GM23338 (cell line): Measurements from ENCODE around the gene SIRPA. TPM values are rescaled to one million over a fixed set of nuclear protein-coding genes. Genes with fewer than 3 reads are reported as not detected.

Experiments used
- ATAC-seq: fragments of 200-7000 bp; cut with Tn5 transposase; 3 replicates; pipeline ENCODE4 v1.9.1; 2020
- DNase-seq: peaks from one replicate; pipeline ENCODE4 v3.0.0-alpha.2; 2015; ENCODE audit warnings: low spot score
- H2AFZ ChIP-seq: fragments of 200-600 bp; sonication (generic); 2 replicates; pipeline ENCODE4 v1.8.0; 2016; ENCODE audit warnings: antibody characterized with exemption, mild to moderate bottlenecking, moderate library complexity
- H3F3A ChIP-seq: fragments of 200-600 bp; sonication (generic); replicated peaks from 2 replicates; pipeline ENCODE4 v1.8.0; 2017; ENCODE audit warnings: antibody characterized with exemption, mixed run types, low read depth
- H3K27ac ChIP-seq: fragments of 200-600 bp; sonication (generic); 2 replicates; pipeline ENCODE4 v1.6.1; 2016; ENCODE audit warnings: low read depth
- H3K27me3 ChIP-seq: fragments of 200-600 bp; sonication (generic); 2 replicates; pipeline ENCODE4 v1.8.0; 2016; ENCODE audit warnings: mild to moderate bottlenecking, mixed run types, moderate library complexity; ENCODE audit not compliant: insufficient read depth
- H3K36me3 ChIP-seq: fragments of 200-600 bp; sonication (generic); 2 replicates; pipeline ENCODE4 v1.8.0; 2016; ENCODE audit warnings: mild to moderate bottlenecking; ENCODE audit not compliant: insufficient read depth
- H3K4me1 ChIP-seq: fragments of 200-600 bp; sonication (generic); 2 replicates; pipeline ENCODE4 v1.8.0; 2016; ENCODE audit warnings: mild to moderate bottlenecking, moderate library complexity; ENCODE audit not compliant: insufficient read depth
- H3K4me2 ChIP-seq: fragments of 200-600 bp; sonication (generic); 2 replicates; pipeline ENCODE4 v1.7.1; 2017; ENCODE audit warnings: mixed run types
- H3K4me3 ChIP-seq: fragments of 200-600 bp; sonication (generic); 2 replicates; pipeline ENCODE4 v1.6.1; 2016; ENCODE audit warnings: mixed run types
- H3K79me2 ChIP-seq: fragments of 200-600 bp; sonication (generic); replicated peaks from 2 replicates; pipeline ENCODE4 v1.8.0; 2017; ENCODE audit warnings: mild to moderate bottlenecking; ENCODE audit not compliant: insufficient read depth
- H3K9me2 ChIP-seq: fragments of 200-600 bp; sonication (generic); 2 replicates; pipeline ENCODE4 v1.8.0; 2017; ENCODE audit not compliant: insufficient read depth
- H4K20me1 ChIP-seq: fragments of 200-600 bp; sonication (generic); replicated peaks from 2 replicates; pipeline ENCODE4 v1.8.0; 2017; ENCODE audit warnings: mild to moderate bottlenecking; ENCODE audit not compliant: insufficient read depth
- H3K27ac Mint-ChIP-seq: 2 replicates; pipeline ENCODE4 v1.8.0; 2020; ENCODE audit warnings: inconsistent platforms, mild to moderate bottlenecking, moderate library complexity, mixed read lengths
- H3K27me3 Mint-ChIP-seq: 3 replicates; pipeline ENCODE4 v1.8.0; 2022; ENCODE audit warnings: low read depth, mild to moderate bottlenecking, moderate library complexity, mixed read lengths, inconsistent platforms; ENCODE audit not compliant: insufficient read depth, poor library complexity
- H3K36me3 Mint-ChIP-seq: 3 replicates; pipeline ENCODE4 v1.8.0; 2021; ENCODE audit warnings: low read depth, mild to moderate bottlenecking, inconsistent platforms, moderate library complexity, mixed read lengths
- H3K4me1 Mint-ChIP-seq: 3 replicates; pipeline ENCODE4 v1.8.0; 2020; ENCODE audit warnings: mild to moderate bottlenecking, inconsistent platforms, mixed read lengths
- H3K4me3 Mint-ChIP-seq: 3 replicates; pipeline ENCODE4 v1.8.0; 2021; ENCODE audit warnings: moderate library complexity, mild to moderate bottlenecking, inconsistent platforms, mixed read lengths
- H3K9me3 Mint-ChIP-seq: 3 replicates; pipeline ENCODE4 v1.8.0; 2020; ENCODE audit warnings: moderate library complexity, mild to moderate bottlenecking, inconsistent platforms, mixed read lengths
- CREB1 ChIP-seq: fragments of 250-450 bp; sonication (Bioruptor Pico); IDR thresholded peaks from 2 replicates; pipeline ENCODE4 v1.5.0; 2020; ENCODE audit warnings: low read depth, mild to moderate bottlenecking, moderate library complexity
- EZH2 ChIP-seq: fragments of 200-600 bp; sonication (generic); IDR thresholded peaks from one replicate; pipeline ENCODE4 v1.8.0; 2017; ENCODE audit warnings: antibody characterized with exemption, mild to moderate bottlenecking, low read depth; ENCODE audit not compliant: unreplicated experiment
- EZH2phosphoT487 ChIP-seq: fragments of 200-600 bp; sonication (generic); IDR thresholded peaks from one replicate; pipeline ENCODE4 v1.8.1; 2018; ENCODE audit warnings: antibody characterized with exemption; ENCODE audit not compliant: unreplicated experiment
- JUNB ChIP-seq: IDR thresholded peaks from one replicate; pipeline ENCODE4 v1.6.1; 2016; ENCODE audit warnings: antibody characterized with exemption; ENCODE audit not compliant: unreplicated experiment
- NANOG ChIP-seq: IDR thresholded peaks from 2 replicates; pipeline ENCODE4 v1.6.1; 2016; ENCODE audit warnings: antibody characterized with exemption, borderline replicate concordance
- POLR2AphosphoS5 ChIP-seq: IDR thresholded peaks from 2 replicates; pipeline ENCODE4 v1.6.1; 2016; ENCODE audit warnings: antibody characterized with exemption, low read depth
- STAT1 ChIP-seq: IDR thresholded peaks from one replicate; pipeline ENCODE4 v1.6.1; 2016; ENCODE audit warnings: antibody characterized with exemption; ENCODE audit not compliant: unreplicated experiment
- ZNF114 ChIP-seq: fragments of 250-450 bp; sonication (Bioruptor Pico); IDR thresholded peaks from 2 replicates; pipeline ENCODE4 v1.5.0; 2020; ENCODE audit warnings: mild to moderate bottlenecking, moderate library complexity
- ZNF331 ChIP-seq: fragments of 250-450 bp; sonication (Bioruptor Pico); IDR thresholded peaks from 2 replicates; pipeline ENCODE4 v1.5.0; 2020; ENCODE audit warnings: low read depth, mild to moderate bottlenecking, moderate library complexity
- polyA plus RNA-seq: library from polyadenylated mRNA; unstranded; fragments of >200 nt; fragmentation: Nextera tagmentation; extraction: Ambion mirVana; gene quantifications from 2 replicates; pipeline ENCODE4 v1.2.1, GENCODE V29; 2016
- total RNA-seq: library from RNA; depleted of rRNA; stranded (reverse); fragments of >200 nt; shearing (Covaris generic); gene quantifications from 2 replicates; pipeline ENCODE4 v1.2.3, GENCODE V29; 2014
- TF ChIP-seq, protein P1 (sequence below): IDR thresholded peaks from one replicate; pipeline ENCODE4 v1.6.1; 2018; ENCODE audit warnings: antibody characterized with exemption; ENCODE audit not compliant: unreplicated experiment
- TF ChIP-seq, protein P2 (sequence below), 2 experiments: fragments of 200-600 bp in 1 of 2; sonication (generic) in 1 of 2; conservative IDR thresholded peaks; 2 replicates each; pipeline versions ENCODE4 v1.5.1 to v1.6.1; 2016 to 2017; ENCODE audit warnings: antibody characterized with exemption in 2 of 2, low read depth in 2 of 2, mild to moderate bottlenecking in 2 of 2, moderate library complexity in 1 of 2
- TF ChIP-seq, protein P3 (sequence below): IDR thresholded peaks from 2 replicates; pipeline ENCODE4 v1.6.1; 2016; ENCODE audit warnings: antibody characterized with exemption
- TF ChIP-seq, protein P4 (sequence below): fragments of 250-450 bp; sonication (Bioruptor Pico); IDR thresholded peaks from 2 replicates; pipeline ENCODE4 v1.5.0; 2020; ENCODE audit warnings: mild to moderate bottlenecking, moderate library complexity

Gene SIRPA
- total and polyA plus RNA-seq, 2 experiments from 2014 or later: 1.2 to 2.9 TPM

DNA sequence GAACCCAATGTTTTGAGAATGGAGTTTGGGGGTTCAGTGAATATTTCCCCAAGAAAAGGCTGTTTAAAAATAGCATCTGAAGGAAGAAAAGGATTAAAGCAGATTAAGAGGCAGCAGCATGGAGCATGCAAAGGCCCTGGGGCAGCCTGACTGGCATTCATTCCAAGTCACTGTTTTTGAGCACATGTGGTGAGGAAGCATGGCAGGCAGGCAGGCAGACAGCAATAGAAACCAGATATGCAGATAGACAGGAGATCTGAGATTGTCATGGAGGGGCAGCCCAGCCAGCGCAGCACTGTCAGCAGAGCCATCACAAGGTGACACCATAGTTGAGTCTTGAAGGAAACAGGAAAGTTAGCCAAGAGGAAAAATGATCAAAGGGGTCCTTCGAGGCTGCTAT, 37.8 kb downstream of the SIRPA start:
- no peaks in the 10 kb centered on the region for H3K9me2 ChIP-seq
- no peaks in the 10 kb centered on the region for H3F3A ChIP-seq
- H4K20me1 ChIP-seq: no peaks in the 10 kb centered on the region
- no peak overlapping the region for H3K27ac ChIP-seq
- Mint-ChIP-seq H3K4me3 (no peak overlapping the region), H3K4me1 (peaks cover 15% of the 10 kb centered on the region), H3K9me3 (no peaks in the 10 kb centered on the region), H3K27me3 (peaks cover 8% of the 10 kb centered on the region), H3K27ac (no peak overlapping the region), H3K36me3 (peaks cover under 1% of the 10 kb centered on the region; the same call in 1 of the 3 replicates)
- no peak overlapping the region for H2AFZ ChIP-seq
- TF ChIP-seq, protein P1, sequence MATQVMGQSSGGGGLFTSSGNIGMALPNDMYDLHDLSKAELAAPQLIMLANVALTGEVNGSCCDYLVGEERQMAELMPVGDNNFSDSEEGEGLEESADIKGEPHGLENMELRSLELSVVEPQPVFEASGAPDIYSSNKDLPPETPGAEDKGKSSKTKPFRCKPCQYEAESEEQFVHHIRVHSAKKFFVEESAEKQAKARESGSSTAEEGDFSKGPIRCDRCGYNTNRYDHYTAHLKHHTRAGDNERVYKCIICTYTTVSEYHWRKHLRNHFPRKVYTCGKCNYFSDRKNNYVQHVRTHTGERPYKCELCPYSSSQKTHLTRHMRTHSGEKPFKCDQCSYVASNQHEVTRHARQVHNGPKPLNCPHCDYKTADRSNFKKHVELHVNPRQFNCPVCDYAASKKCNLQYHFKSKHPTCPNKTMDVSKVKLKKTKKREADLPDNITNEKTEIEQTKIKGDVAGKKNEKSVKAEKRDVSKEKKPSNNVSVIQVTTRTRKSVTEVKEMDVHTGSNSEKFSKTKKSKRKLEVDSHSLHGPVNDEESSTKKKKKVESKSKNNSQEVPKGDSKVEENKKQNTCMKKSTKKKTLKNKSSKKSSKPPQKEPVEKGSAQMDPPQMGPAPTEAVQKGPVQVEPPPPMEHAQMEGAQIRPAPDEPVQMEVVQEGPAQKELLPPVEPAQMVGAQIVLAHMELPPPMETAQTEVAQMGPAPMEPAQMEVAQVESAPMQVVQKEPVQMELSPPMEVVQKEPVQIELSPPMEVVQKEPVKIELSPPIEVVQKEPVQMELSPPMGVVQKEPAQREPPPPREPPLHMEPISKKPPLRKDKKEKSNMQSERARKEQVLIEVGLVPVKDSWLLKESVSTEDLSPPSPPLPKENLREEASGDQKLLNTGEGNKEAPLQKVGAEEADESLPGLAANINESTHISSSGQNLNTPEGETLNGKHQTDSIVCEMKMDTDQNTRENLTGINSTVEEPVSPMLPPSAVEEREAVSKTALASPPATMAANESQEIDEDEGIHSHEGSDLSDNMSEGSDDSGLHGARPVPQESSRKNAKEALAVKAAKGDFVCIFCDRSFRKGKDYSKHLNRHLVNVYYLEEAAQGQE: no peak
- no peak for TF ChIP-seq ZNF114 (CRISPR knock-in tag)
- no peak for TF ChIP-seq EZH2phosphoT487
- no peak for TF ChIP-seq NANOG
- TF ChIP-seq JUNB: no peak
- TF ChIP-seq, protein P2, sequence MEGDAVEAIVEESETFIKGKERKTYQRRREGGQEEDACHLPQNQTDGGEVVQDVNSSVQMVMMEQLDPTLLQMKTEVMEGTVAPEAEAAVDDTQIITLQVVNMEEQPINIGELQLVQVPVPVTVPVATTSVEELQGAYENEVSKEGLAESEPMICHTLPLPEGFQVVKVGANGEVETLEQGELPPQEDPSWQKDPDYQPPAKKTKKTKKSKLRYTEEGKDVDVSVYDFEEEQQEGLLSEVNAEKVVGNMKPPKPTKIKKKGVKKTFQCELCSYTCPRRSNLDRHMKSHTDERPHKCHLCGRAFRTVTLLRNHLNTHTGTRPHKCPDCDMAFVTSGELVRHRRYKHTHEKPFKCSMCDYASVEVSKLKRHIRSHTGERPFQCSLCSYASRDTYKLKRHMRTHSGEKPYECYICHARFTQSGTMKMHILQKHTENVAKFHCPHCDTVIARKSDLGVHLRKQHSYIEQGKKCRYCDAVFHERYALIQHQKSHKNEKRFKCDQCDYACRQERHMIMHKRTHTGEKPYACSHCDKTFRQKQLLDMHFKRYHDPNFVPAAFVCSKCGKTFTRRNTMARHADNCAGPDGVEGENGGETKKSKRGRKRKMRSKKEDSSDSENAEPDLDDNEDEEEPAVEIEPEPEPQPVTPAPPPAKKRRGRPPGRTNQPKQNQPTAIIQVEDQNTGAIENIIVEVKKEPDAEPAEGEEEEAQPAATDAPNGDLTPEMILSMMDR (conservative IDR thresholded peaks at IDR 0.05; ENCODE audit: low read depth in 2 of 2): no peak
- TF ChIP-seq, protein P3, sequence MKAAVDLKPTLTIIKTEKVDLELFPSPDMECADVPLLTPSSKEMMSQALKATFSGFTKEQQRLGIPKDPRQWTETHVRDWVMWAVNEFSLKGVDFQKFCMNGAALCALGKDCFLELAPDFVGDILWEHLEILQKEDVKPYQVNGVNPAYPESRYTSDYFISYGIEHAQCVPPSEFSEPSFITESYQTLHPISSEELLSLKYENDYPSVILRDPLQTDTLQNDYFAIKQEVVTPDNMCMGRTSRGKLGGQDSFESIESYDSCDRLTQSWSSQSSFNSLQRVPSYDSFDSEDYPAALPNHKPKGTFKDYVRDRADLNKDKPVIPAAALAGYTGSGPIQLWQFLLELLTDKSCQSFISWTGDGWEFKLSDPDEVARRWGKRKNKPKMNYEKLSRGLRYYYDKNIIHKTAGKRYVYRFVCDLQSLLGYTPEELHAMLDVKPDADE: no peak
- no peak for TF ChIP-seq EZH2
- TF ChIP-seq ZNF331: no peak
- no peak for TF ChIP-seq STAT1
- no peak for TF ChIP-seq CREB1
- TF ChIP-seq POLR2AphosphoS5: no peak
- TF ChIP-seq, protein P4, sequence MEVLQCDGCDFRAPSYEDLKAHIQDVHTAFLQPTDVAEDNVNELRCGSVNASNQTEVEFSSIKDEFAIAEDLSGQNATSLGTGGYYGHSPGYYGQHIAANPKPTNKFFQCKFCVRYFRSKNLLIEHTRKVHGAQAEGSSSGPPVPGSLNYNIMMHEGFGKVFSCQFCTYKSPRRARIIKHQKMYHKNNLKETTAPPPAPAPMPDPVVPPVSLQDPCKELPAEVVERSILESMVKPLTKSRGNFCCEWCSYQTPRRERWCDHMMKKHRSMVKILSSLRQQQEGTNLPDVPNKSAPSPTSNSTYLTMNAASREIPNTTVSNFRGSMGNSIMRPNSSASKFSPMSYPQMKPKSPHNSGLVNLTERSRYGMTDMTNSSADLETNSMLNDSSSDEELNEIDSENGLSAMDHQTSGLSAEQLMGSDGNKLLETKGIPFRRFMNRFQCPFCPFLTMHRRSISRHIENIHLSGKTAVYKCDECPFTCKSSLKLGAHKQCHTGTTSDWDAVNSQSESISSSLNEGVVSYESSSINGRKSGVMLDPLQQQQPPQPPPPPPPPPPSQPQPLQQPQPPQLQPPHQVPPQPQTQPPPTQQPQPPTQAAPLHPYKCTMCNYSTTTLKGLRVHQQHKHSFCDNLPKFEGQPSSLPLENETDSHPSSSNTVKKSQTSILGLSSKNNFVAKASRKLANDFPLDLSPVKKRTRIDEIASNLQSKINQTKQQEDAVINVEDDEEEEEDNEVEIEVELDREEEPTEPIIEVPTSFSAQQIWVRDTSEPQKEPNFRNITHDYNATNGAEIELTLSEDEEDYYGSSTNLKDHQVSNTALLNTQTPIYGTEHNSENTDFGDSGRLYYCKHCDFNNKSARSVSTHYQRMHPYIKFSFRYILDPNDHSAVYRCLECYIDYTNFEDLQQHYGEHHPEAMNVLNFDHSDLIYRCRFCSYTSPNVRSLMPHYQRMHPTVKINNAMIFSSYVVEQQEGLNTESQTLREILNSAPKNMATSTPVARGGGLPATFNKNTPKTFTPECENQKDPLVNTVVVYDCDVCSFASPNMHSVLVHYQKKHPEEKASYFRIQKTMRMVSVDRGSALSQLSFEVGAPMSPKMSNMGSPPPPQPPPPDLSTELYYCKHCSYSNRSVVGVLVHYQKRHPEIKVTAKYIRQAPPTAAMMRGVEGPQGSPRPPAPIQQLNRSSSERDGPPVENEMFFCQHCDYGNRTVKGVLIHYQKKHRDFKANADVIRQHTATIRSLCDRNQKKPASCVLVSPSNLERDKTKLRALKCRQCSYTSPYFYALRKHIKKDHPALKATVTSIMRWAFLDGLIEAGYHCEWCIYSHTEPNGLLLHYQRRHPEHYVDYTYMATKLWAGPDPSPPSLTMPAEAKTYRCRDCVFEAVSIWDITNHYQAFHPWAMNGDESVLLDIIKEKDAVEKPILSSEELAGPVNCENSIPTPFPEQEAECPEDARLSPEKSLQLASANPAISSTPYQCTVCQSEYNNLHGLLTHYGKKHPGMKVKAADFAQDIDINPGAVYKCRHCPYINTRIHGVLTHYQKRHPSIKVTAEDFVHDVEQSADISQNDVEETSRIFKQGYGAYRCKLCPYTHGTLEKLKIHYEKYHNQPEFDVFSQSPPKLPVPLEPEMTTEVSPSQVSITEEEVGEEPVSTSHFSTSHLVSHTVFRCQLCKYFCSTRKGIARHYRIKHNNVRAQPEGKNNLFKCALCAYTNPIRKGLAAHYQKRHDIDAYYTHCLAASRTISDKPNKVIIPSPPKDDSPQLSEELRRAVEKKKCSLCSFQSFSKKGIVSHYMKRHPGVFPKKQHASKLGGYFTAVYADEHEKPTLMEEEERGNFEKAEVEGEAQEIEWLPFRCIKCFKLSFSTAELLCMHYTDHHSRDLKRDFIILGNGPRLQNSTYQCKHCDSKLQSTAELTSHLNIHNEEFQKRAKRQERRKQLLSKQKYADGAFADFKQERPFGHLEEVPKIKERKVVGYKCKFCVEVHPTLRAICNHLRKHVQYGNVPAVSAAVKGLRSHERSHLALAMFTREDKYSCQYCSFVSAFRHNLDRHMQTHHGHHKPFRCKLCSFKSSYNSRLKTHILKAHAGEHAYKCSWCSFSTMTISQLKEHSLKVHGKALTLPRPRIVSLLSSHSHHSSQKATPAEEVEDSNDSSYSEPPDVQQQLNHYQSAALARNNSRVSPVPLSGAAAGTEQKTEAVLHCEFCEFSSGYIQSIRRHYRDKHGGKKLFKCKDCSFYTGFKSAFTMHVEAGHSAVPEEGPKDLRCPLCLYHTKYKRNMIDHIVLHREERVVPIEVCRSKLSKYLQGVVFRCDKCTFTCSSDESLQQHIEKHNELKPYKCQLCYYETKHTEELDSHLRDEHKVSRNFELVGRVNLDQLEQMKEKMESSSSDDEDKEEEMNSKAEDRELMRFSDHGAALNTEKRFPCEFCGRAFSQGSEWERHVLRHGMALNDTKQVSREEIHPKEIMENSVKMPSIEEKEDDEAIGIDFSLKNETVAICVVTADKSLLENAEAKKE (CRISPR knock-in tag): no peak
- no peaks in the 10 kb centered on the region for H3K79me2 ChIP-seq
- H3K36me3 ChIP-seq: no peaks in the 10 kb centered on the region
- no peaks in the 10 kb centered on the region for H3K27me3 ChIP-seq
- no peak overlapping the region for H3K4me3 ChIP-seq
- ATAC-seq: no peak
- H3K4me1 ChIP-seq: peaks cover 5% of the 10 kb centered on the region
- DNase-seq: no peak
- no peak overlapping the region for H3K4me2 ChIP-seq
